ENCODE data around the gene CXXC4.

The CXXC4 gene

GRCh38 chr4:104494822-104495559, at the start of gene CXXC4:
Gene CXXC4 (minus strand): TSS chr4:104494894. CDS start chr4:104491802, 3,092 bp downstream.
- no peak within 1 kb of the TSS for H3K27ac Mint-ChIP-seq

GRCh38 chr4:104533156-104533555, 38.5 kb upstream of the CXXC4 start:
- Mint-ChIP-seq H3K4me1 (ENCODE audit: low read depth) (no peaks in the 10 kb centered on the region), H3K9me3 (no peaks in the 10 kb centered on the region), H3K27ac (no peak overlapping the region), H3K27me3 (no peaks in the 10 kb centered on the region), H3K4me3 (no peak overlapping the region), H3K36me3 (ENCODE audit: low read depth) (no peaks in the 10 kb centered on the region)
- no peak for DNase-seq

More at GRCh38 chr4:104494822-104495559, at the start of gene CXXC4:
- Mint-ChIP-seq H3K9me3 (no peaks in the 10 kb centered on the region), H3K4me1 (ENCODE audit: low read depth) (peaks cover 38% of the 10 kb centered on the region), H3K27me3 (peaks cover 70% of the 10 kb centered on the region), H3K4me3 (peak within 1 kb of the TSS; percentile 71), H3K36me3 (ENCODE audit: low read depth) (no peaks in the 10 kb centered on the region)
- DNase-seq: peak; percentile 34

- H3K4me1 Mint-ChIP-seq (ENCODE audit: low read depth): no peaks in the 10 kb centered on the region
- no peaks in the 10 kb centered on the region for H3K9me3 Mint-ChIP-seq
- no peak overlapping the region for H3K27ac Mint-ChIP-seq
- no peak for DNase-seq
- H3K36me3 Mint-ChIP-seq (ENCODE audit: low read depth): no peaks in the 10 kb centered on the region
- no peaks in the 10 kb centered on the region for H3K27me3 Mint-ChIP-seq
- H3K4me3 Mint-ChIP-seq: no peak overlapping the region
Measured at GRCh38 chr4:104532677-104533076, 38.0 kb upstream of the CXXC4 start.

DNA sequence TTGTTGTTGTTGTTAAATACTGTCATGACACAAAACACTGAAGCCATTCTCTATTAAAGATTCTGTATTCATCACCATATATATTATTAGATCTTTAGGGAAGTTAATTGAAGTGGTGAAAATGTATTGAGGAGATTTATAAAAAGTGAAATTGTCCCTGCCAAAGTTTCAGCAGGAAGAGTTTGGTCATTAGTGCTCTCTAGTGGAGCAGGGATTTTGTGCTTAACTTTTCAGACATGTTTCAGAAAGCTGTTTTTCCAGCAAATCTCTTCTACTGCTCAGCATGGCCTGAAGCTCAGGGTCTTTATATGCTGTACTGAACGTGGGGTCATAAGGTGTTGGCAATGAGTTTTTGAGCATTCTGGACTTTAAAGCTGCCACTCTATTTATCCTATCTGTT, 36.7 kb upstream of the CXXC4 start:
- Mint-ChIP-seq H3K9me3 (no peaks in the 10 kb centered on the region), H3K4me3 (no peak overlapping the region), H3K36me3 (ENCODE audit: low read depth) (no peaks in the 10 kb centered on the region), H3K27me3 (no peaks in the 10 kb centered on the region), H3K27ac (no peak overlapping the region), H3K4me1 (ENCODE audit: low read depth) (no peaks in the 10 kb centered on the region)
- DNase-seq: no peak

- H3K27ac Mint-ChIP-seq: no peak overlapping the region
- no peaks in the 10 kb centered on the region for H3K4me1 Mint-ChIP-seq (ENCODE audit: low read depth)
- no peak overlapping the region for H3K4me3 Mint-ChIP-seq
- no peaks in the 10 kb centered on the region for H3K27me3 Mint-ChIP-seq
- H3K36me3 Mint-ChIP-seq (ENCODE audit: low read depth): no peaks in the 10 kb centered on the region
- no peak for DNase-seq
- no peaks in the 10 kb centered on the region for H3K9me3 Mint-ChIP-seq
Measured at GRCh38 chr4:104530426-104530825, 35.7 kb upstream of the CXXC4 start.

DNA sequence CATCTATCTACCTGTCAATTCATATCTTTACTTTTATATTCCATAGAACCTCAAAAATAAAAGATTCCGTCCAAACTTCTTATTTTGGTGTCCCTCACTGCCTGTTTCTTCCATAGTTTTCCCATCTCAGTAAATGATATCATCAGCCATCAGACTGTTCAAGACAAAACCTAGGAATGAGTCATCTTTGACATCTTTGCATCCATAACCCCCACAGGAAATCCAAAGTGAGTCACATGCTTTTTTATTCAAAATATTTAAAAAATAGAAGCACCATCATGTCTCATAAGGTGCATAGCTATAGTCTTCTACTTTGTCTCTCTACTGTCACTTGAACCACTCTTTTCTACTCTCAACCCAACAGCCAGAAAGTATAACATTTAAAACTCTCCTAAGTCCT, 29.9 kb upstream of the CXXC4 start:
- Mint-ChIP-seq H3K4me1 (ENCODE audit: low read depth) (no peaks in the 10 kb centered on the region), H3K27me3 (no peaks in the 10 kb centered on the region), H3K27ac (no peak overlapping the region), H3K36me3 (ENCODE audit: low read depth) (no peaks in the 10 kb centered on the region), H3K9me3 (no peaks in the 10 kb centered on the region), H3K4me3 (no peak overlapping the region)
- DNase-seq: no peak

GRCh38 chr4:104524026-104524425, 29.3 kb upstream of the CXXC4 start:
- no peaks in the 10 kb centered on the region for H3K9me3 Mint-ChIP-seq
- H3K36me3 Mint-ChIP-seq (ENCODE audit: low read depth): no peaks in the 10 kb centered on the region
- no peak overlapping the region for H3K4me3 Mint-ChIP-seq
- H3K4me1 Mint-ChIP-seq (ENCODE audit: low read depth): no peaks in the 10 kb centered on the region
- DNase-seq: no peak
- no peak overlapping the region for H3K27ac Mint-ChIP-seq
- no peaks in the 10 kb centered on the region for H3K27me3 Mint-ChIP-seq

DNA sequence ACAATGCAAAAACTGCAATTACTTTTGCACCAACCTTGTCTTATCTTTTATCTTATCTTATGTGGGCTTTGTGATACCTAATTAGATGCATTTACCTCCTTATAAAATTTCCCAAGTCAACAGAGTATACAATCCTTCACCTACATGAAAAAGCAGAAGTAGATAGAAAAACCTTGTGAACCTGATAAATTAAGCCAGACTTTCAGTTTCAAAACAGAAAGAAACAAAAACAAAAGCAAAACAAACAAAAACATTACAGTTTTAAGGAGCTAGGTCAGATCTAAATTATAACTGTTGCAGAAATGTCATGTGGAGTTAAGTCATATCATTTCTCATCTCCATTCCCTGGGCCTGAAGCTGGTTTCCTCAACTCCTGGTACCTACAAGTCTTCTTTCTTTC, 24.9 kb upstream of the CXXC4 start:
- H3K36me3 Mint-ChIP-seq (ENCODE audit: low read depth): no peaks in the 10 kb centered on the region
- no peak for DNase-seq
- no peaks in the 10 kb centered on the region for H3K9me3 Mint-ChIP-seq
- H3K4me1 Mint-ChIP-seq (ENCODE audit: low read depth): no peaks in the 10 kb centered on the region
- H3K4me3 Mint-ChIP-seq: no peak overlapping the region
- no peaks in the 10 kb centered on the region for H3K27me3 Mint-ChIP-seq
- no peak overlapping the region for H3K27ac Mint-ChIP-seq

DNA sequence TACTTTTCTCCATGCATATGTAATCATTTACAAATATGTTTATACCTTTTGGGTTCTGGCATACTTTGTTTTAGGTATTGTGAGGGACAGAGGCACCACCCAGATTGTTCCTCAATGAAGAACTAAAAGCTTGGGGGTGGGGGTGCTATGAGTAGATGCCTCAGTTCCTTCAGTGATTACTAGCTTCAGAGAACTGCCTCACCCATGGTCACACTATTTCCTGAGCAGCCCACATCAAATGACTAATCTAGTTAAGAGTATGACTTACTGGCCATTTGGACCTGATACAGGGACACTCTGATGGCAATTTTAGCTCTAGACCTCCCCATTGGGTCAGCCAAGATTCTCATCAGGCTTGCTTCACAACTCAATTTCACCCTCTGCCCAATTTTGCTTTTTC, 22.2 kb upstream of the CXXC4 start:
- Mint-ChIP-seq H3K27me3 (no peaks in the 10 kb centered on the region), H3K9me3 (no peaks in the 10 kb centered on the region), H3K4me3 (no peak overlapping the region), H3K36me3 (ENCODE audit: low read depth) (no peaks in the 10 kb centered on the region), H3K4me1 (ENCODE audit: low read depth) (no peaks in the 10 kb centered on the region), H3K27ac (no peak overlapping the region)
- DNase-seq: no peak

GRCh38 chr4:104508224-104508623, 13.5 kb upstream of the CXXC4 start:
- Mint-ChIP-seq H3K27ac (no peak overlapping the region), H3K27me3 (peaks cover 4% of the 10 kb centered on the region), H3K4me1 (ENCODE audit: low read depth) (no peaks in the 10 kb centered on the region), H3K9me3 (no peaks in the 10 kb centered on the region), H3K36me3 (ENCODE audit: low read depth) (no peaks in the 10 kb centered on the region), H3K4me3 (no peak overlapping the region)
- DNase-seq: no peak

DNA sequence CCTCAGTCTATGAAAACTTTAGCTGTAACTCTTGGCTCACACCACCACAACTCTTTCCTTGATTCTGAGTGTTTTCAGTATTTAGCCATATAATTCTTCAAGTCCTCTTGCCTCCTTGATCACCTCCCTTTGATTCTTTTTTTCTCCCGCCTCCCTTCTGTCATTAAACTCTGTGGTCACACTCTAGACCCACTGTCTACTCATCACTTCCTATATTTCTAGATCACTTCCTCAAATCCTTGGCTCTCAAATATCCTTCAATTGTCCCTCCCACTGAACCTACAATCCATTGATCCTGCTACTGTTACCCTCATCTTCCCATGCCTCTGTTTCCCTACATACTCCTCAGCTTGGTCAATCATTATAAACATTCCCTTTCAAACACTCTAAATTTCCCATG, 12.4 kb upstream of the CXXC4 start:
- no peak for DNase-seq
- no peaks in the 10 kb centered on the region for H3K36me3 Mint-ChIP-seq (ENCODE audit: low read depth)
- H3K4me1 Mint-ChIP-seq (ENCODE audit: low read depth): no peaks in the 10 kb centered on the region
- no peak overlapping the region for H3K4me3 Mint-ChIP-seq
- H3K27ac Mint-ChIP-seq: no peak overlapping the region
- no peaks in the 10 kb centered on the region for H3K9me3 Mint-ChIP-seq
- peaks cover 8% of the 10 kb centered on the region for H3K27me3 Mint-ChIP-seq

DNA sequence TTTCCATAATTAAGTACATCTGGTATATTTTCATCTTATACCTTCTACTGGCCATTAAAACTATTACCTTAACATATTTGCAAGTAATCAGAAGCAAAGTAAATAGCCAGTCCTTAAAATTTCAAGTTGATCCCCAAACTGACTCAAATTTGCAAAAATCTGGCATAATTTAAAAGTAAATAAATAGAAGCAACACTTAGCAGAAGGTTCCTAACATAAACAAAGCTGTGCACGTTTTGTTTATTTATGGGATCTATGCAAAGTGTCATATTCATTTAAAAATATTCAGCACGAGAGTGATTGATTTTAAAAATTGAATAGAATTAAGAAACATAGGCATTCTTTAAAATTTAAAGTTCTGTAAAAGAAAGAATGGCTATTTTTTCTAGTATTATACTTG, 9.8 kb upstream of the CXXC4 start:
- H3K4me1 Mint-ChIP-seq (ENCODE audit: low read depth): no peaks in the 10 kb centered on the region
- H3K27me3 Mint-ChIP-seq: peaks cover 19% of the 10 kb centered on the region
- no peaks in the 10 kb centered on the region for H3K36me3 Mint-ChIP-seq (ENCODE audit: low read depth)
- no peaks in the 10 kb centered on the region for H3K9me3 Mint-ChIP-seq
- H3K27ac Mint-ChIP-seq: no peak overlapping the region
- no peak overlapping the region for H3K4me3 Mint-ChIP-seq
- DNase-seq: no peak

- H3K27ac Mint-ChIP-seq: no peak overlapping the region
- H3K4me1 Mint-ChIP-seq (ENCODE audit: low read depth): no peaks in the 10 kb centered on the region
- DNase-seq: no peak
- H3K4me3 Mint-ChIP-seq: no peak overlapping the region
- peaks cover 35% of the 10 kb centered on the region for H3K27me3 Mint-ChIP-seq
- no peaks in the 10 kb centered on the region for H3K36me3 Mint-ChIP-seq (ENCODE audit: low read depth)
- no peaks in the 10 kb centered on the region for H3K9me3 Mint-ChIP-seq
Measured at GRCh38 chr4:104502471-104502870, 7.8 kb upstream of the CXXC4 start.

GRCh38 chr4:104501290-104501689, 6.6 kb upstream of the CXXC4 start:
- Mint-ChIP-seq H3K27ac (no peak overlapping the region), H3K4me1 (ENCODE audit: low read depth) (no peaks in the 10 kb centered on the region), H3K9me3 (no peaks in the 10 kb centered on the region), H3K36me3 (ENCODE audit: low read depth) (no peaks in the 10 kb centered on the region), H3K4me3 (no peak overlapping the region), H3K27me3 (peaks cover 41% of the 10 kb centered on the region)
- DNase-seq: no peak

DNA sequence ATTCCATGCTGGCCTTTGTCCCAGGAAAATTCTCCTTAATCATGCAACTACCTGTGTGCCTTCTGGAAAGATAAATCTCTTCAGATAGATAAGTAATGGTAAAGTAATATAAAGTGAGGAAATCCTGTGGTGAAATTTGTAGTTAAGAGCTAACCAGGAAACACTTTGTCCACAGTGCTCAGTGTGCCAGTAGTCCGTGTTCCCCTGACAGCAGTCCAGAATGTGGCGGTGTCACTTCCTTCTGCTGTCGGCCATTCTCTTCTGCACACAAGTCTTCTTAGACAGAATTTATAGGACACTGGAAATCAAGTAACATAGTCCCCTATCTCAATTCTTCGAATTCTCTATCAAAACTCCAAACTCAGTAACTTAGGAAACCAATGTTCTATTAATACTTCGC, 5.7 kb upstream of the CXXC4 start:
- no peak overlapping the region for H3K4me3 Mint-ChIP-seq
- H3K27me3 Mint-ChIP-seq: peaks cover 41% of the 10 kb centered on the region
- no peaks in the 10 kb centered on the region for H3K9me3 Mint-ChIP-seq
- H3K36me3 Mint-ChIP-seq (ENCODE audit: low read depth): no peaks in the 10 kb centered on the region
- no peak for DNase-seq
- peaks cover 3% of the 10 kb centered on the region for H3K4me1 Mint-ChIP-seq (ENCODE audit: low read depth)
- H3K27ac Mint-ChIP-seq: no peak overlapping the region

DNA sequence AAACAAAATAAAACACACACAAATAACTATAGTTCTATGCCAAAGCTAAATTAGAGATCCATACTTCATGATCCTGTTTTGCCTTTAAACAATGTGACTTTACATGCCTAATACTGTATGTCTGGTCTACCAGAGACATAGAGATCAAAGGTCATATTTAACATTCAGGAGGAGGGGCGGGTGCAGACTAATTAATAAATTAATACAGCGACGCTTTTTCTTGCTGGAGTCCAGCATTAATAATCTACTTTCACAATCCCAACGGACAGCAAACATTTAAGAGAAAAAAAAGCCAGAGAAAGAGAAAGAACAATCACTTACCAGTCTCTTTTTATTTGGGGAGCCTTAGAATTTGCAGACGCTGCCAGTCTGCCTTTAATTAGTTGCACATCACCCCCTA, 509 bp downstream of the CXXC4 start:
- H3K36me3 Mint-ChIP-seq (ENCODE audit: low read depth): no peaks in the 10 kb centered on the region
- H3K27ac Mint-ChIP-seq: no peak overlapping the region
- H3K9me3 Mint-ChIP-seq: no peaks in the 10 kb centered on the region
- H3K27me3 Mint-ChIP-seq: peaks cover 74% of the 10 kb centered on the region
- peaks cover 42% of the 10 kb centered on the region for H3K4me1 Mint-ChIP-seq (ENCODE audit: low read depth)
- H3K4me3 Mint-ChIP-seq: peak overlapping the region; percentile 53
- no peak for DNase-seq

Data from activated T-cell treated with anti-CD3 and anti-CD28 coated beads, Interleukin-2, amount 50 U/mL, for 24 hours (primary cell).